GM19240 (cell line): ENCODE measurements around the gene NLGN3.
"Not testable (repeated sequence)": the region's sequence is repeated elsewhere in the genome, so short reads cannot be mapped to it uniquely, and the experiment has no call there.

Source experiments
- DNase-seq: peaks from one replicate; pipeline ENCODE4 v3.0.0; 2011; ENCODE audit warnings: low spot score; ENCODE audit not compliant: insufficient read length

Gene NLGN3

GRCh38 chrX:71169586-71169985 is 24.9 kb downstream of the NLGN3 start:
- DNase-seq: no peak

GRCh38 chrX:71170660-71171059 is 26.0 kb downstream of the NLGN3 start:
- DNase-seq: no peak

- DNase-seq: no peak
Observed at GRCh38 chrX:71171110-71171801, 26.6 kb downstream of the NLGN3 start.

GRCh38 chrX:71173440-71173839 is 28.8 kb downstream of the NLGN3 start:
- DNase-seq: no peak

GRCh38 chrX:71174795-71175194 is 30.2 kb downstream of the NLGN3 start:
- DNase-seq: no peak

GRCh38 chrX:71175531-71175930 is 30.9 kb downstream of the NLGN3 start:
- DNase-seq: no peak

GRCh38 chrX:71177327-71177726 is 32.7 kb downstream of the NLGN3 start:
- DNase-seq: no peak

- DNase-seq: no peak
Observed at GRCh38 chrX:71178908-71179307, 34.3 kb downstream of the NLGN3 start.

- DNase-seq: not testable (repeated sequence)
Observed at GRCh38 chrX:71180579-71181265, 36.1 kb downstream of the NLGN3 start.

GRCh38 chrX:71181558-71181909 is 36.9 kb downstream of the NLGN3 start:
- no peak for DNase-seq

GRCh38 chrX:71181910-71182799 is 37.5 kb downstream of the NLGN3 start:
- peak; percentile 32 for DNase-seq

GRCh38 chrX:71182871-71183270 is 38.2 kb downstream of the NLGN3 start:
- no peak for DNase-seq

- no peak for DNase-seq
Observed at GRCh38 chrX:71183341-71183740, 38.7 kb downstream of the NLGN3 start.

GRCh38 chrX:71184092-71184491 is 39.5 kb downstream of the NLGN3 start:
- DNase-seq: no peak

- no peak for DNase-seq
Observed at GRCh38 chrX:71184803-71185495, 40.3 kb downstream of the NLGN3 start.

- DNase-seq: no peak
Observed at GRCh38 chrX:71191248-71191647, 46.6 kb downstream of the NLGN3 start.

GRCh38 chrX:71195964-71196649 is 51.5 kb downstream of the NLGN3 start:
- DNase-seq: no peak

GRCh38 chrX:71198066-71198465 is 53.4 kb downstream of the NLGN3 start:
- DNase-seq: no peak

- DNase-seq: no peak
Observed at GRCh38 chrX:71199252-71200008, 54.8 kb downstream of the NLGN3 start.

- no peak for DNase-seq
Observed at GRCh38 chrX:71210816-71211215, 66.2 kb downstream of the NLGN3 start.
